Parathyroid adenoma (tissue), 2 donors: ENCODE data around the gene GRAMD1B.

Experiments
- H2AFZ ChIP-seq: fragments of 300-600 bp; sonication (generic); one replicate; pipeline ENCODE4 v1.7.0; 2017; ENCODE audit warnings: antibody characterized with exemption, mild to moderate bottlenecking
- H3K27ac ChIP-seq: fragments of 300-600 bp; sonication (generic); one replicate; pipeline ENCODE4 v1.7.0; 2017
- H3K27me3 ChIP-seq: fragments of 300-600 bp; sonication (generic); one replicate; pipeline ENCODE4 v1.7.0; 2017; ENCODE audit warnings: low read length; ENCODE audit not compliant: control insufficient read depth, insufficient read depth
- H3K36me3 ChIP-seq: fragments of 300-600 bp; sonication (generic); one replicate; pipeline ENCODE4 v1.7.0; 2017; ENCODE audit warnings: low read length; ENCODE audit not compliant: control insufficient read depth, insufficient read depth
- H3K4me1 ChIP-seq: fragments of 300-600 bp; sonication (generic); one replicate; pipeline ENCODE4 v1.7.0; 2017; ENCODE audit warnings: control low read depth
- H3K4me2 ChIP-seq: fragments of 300-600 bp; sonication (generic); one replicate; pipeline ENCODE4 v1.7.0; 2017; ENCODE audit warnings: low read length
- H3K4me3 ChIP-seq: fragments of 300-600 bp; sonication (generic); one replicate; pipeline ENCODE4 v1.7.0; 2017; ENCODE audit warnings: low read depth, low read length
- H3K79me2 ChIP-seq: fragments of 300-600 bp; sonication (generic); one replicate; pipeline ENCODE4 v1.7.0; 2017; ENCODE audit warnings: control low read depth
- H3K9ac ChIP-seq: fragments of 300-600 bp; sonication (generic); one replicate; pipeline ENCODE4 v1.7.0; 2017; ENCODE audit warnings: mild to moderate bottlenecking
- H3K9me3 ChIP-seq: fragments of 300-600 bp; sonication (generic); one replicate; pipeline ENCODE4 v1.7.0; 2017; ENCODE audit warnings: low read length; ENCODE audit not compliant: control insufficient read depth
- TF ChIP-seq, protein P1 (sequence below): fragments of 300-600 bp; sonication (generic); IDR thresholded peaks from one replicate; pipeline ENCODE4 v1.7.0; 2017; ENCODE audit warnings: antibody characterized with exemption, mild to moderate bottlenecking
- donor health status: primary hyperparathyroidism.

The GRAMD1B gene

DNA sequence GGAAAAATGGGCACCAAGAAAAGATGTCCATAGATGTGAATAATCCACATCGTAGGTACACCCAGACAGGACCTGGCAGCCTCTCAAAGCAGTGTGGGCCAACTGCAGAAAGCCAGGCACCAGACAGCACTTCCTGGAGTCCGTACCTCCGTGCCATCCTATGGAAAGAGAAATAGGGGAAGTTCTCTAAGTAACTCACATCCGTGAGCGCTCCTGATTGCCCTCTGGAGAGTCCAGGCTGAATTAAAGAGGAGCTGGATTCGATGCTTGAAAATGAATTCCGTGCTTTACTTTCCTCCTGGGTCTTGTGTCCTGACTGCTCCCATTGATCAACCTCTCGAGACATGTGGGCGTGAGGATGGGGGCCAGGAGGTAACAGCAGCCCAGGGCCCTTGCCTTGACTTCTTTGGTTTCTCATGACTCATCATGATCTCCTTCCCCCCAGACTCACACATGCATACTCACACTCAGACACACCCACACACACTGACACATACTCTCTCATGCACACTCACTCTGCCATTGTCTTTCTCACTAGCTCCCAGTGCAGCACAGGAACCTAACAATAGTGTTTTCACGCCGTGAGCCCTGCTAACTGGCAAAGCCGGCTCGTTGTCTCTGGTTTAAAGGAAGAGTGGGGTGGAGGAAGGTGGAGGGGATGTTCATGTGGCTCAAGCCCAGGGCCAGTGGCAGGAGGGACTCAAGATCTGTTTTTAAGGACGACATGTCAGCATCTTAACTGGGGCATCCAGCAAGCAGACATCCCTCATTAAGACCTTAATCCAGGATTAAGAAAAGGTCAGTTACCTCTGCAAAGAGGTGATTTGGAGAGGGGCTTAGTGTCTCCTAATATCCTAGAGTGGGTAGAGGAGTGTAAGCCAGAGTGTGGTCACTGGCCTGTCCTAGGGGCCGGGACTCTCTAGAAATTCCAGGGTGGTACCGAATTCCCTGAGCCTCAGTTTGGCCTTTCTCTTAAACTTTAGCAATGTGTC lies 120.2 kb downstream of the GRAMD1B start:
- Histone ChIP-seq H3K79me2 (no peaks in the 10 kb centered on the region), H3K9me3 (no peaks in the 10 kb centered on the region), H3K4me2 (no peak overlapping the region), H3K27ac (no peak overlapping the region), H3K27me3 (no peaks in the 10 kb centered on the region), H3K9ac (no peak overlapping the region), H3K4me3 (no peak overlapping the region), H3K36me3 (no peaks in the 10 kb centered on the region), H2AFZ (no peak overlapping the region), H3K4me1 (no peaks in the 10 kb centered on the region)
- TF ChIP-seq, protein P1, sequence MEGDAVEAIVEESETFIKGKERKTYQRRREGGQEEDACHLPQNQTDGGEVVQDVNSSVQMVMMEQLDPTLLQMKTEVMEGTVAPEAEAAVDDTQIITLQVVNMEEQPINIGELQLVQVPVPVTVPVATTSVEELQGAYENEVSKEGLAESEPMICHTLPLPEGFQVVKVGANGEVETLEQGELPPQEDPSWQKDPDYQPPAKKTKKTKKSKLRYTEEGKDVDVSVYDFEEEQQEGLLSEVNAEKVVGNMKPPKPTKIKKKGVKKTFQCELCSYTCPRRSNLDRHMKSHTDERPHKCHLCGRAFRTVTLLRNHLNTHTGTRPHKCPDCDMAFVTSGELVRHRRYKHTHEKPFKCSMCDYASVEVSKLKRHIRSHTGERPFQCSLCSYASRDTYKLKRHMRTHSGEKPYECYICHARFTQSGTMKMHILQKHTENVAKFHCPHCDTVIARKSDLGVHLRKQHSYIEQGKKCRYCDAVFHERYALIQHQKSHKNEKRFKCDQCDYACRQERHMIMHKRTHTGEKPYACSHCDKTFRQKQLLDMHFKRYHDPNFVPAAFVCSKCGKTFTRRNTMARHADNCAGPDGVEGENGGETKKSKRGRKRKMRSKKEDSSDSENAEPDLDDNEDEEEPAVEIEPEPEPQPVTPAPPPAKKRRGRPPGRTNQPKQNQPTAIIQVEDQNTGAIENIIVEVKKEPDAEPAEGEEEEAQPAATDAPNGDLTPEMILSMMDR: no peak

DNA sequence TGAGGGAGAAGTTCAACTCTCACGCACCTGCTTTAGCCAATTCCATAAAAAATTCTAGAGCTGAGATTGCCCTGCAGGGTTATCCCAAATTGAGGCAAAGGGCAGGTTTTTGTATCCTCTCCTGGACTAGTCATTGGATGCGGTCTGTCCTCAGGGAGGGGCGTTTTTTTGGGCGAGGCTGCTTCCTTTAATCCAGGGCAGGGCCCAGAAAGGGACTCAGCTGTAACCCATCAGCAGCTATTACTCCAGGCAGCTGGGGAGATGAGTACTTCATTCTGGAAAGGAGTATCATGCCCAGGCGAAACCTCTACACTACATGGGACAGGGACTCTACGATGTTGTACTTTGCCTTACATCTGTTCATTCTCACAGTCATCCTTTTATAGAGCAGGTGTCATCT lies 121.0 kb downstream of the GRAMD1B start:
- Histone ChIP-seq H3K36me3 (no peaks in the 10 kb centered on the region), H3K27me3 (no peaks in the 10 kb centered on the region), H3K79me2 (no peaks in the 10 kb centered on the region), H3K27ac (no peak overlapping the region), H3K4me3 (no peak overlapping the region), H2AFZ (no peak overlapping the region), H3K9ac (no peak overlapping the region), H3K4me2 (no peak overlapping the region), H3K4me1 (no peaks in the 10 kb centered on the region), H3K9me3 (no peaks in the 10 kb centered on the region)
- TF ChIP-seq, protein P1: no peak

DNA sequence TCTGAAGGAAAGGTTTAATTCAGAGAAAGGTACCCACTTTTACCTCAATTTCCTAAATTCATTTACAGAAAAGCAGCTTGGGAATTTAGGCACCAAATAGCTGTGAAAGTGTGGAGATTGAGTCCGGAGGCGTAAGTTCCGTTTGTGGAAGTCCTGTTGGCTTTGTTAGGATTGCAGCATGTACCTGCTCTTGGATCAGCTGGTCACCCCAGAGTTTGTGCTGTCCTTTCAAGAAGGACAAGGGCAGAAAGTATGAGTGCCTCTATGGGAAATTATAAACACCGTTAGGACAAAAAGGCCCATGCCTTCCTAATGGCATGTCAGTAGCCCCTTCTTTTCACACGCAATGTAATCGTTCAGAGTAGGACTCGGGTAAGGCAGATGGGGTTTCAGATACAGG lies 126.6 kb downstream of the GRAMD1B start:
- TF ChIP-seq, protein P1: no peak
- Histone ChIP-seq H2AFZ (no peak overlapping the region), H3K4me1 (peaks cover 6% of the 10 kb centered on the region)

DNA sequence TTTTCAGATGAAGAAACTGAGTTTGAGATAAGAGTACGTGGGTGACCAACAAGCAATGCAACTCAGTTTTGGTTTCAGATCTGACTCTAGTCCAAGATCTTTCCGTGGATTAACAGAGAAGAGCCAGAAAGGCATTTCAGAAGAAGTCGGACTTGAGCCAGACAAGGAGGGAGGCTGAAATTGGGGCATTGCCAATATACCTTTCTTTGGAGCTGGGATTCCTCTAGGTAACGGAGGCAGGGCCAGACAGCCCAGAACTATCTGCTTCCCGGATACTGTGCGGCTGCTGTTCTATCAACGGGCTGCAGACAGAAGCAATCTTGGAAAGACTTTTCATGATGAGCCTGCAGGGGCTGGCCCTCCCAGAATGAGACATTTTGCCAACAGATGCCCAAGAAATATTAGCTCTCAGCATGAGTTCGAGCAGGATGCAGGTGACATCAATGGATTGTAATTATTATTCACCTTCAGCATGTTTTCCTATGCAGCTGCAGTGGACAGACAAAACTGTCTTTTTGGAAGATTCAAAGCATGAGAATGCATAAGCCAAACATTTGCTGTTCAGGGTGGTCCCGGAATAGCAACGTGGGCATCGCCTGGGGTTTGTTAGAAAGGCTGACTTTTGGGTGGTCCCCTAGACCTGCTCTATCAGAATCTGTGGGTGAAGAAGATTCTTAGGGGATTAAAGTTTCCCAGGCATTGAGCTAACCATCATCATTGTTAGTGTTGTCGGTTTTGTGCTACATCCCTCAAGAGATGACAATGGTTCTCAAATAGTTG lies 128.7 kb downstream of the GRAMD1B start:
- H3K4me1 ChIP-seq: peaks cover 6% of the 10 kb centered on the region
- no peaks in the 10 kb centered on the region for H3K27me3 ChIP-seq
- no peaks in the 10 kb centered on the region for H3K9me3 ChIP-seq
- H3K4me2 ChIP-seq: peak overlapping the region; percentile 42
- H3K36me3 ChIP-seq: no peaks in the 10 kb centered on the region
- TF ChIP-seq, protein P1: no peak
- no peak overlapping the region for H2AFZ ChIP-seq
- H3K9ac ChIP-seq: no peak overlapping the region
- H3K27ac ChIP-seq: peak overlapping the region; percentile 29
- H3K4me3 ChIP-seq: no peak overlapping the region
- H3K79me2 ChIP-seq: no peaks in the 10 kb centered on the region

More for the DNA sequence above, 126.6 kb downstream of the GRAMD1B start:
- Histone ChIP-seq H3K36me3 (no peaks in the 10 kb centered on the region), H3K4me2 (no peak overlapping the region), H3K9me3 (no peaks in the 10 kb centered on the region), H3K9ac (no peak overlapping the region), H3K27me3 (no peaks in the 10 kb centered on the region), H3K79me2 (no peaks in the 10 kb centered on the region), H3K27ac (no peak overlapping the region), H3K4me3 (no peak overlapping the region)
